Fibroblast of pulmonary artery (primary cell): Measurements from ENCODE around the gene PTBP1.

Experiments used
- DNase-seq: peaks from one replicate; pipeline ENCODE4 v3.0.0-alpha.2; 2010; ENCODE audit warnings: low read depth
- H3K4me3 ChIP-seq: replicated peaks from 2 replicates; pipeline ENCODE4 v1.5.1; 2011; ENCODE audit warnings: low read depth, mild to moderate bottlenecking, control low read depth, low read length, moderate library complexity
- TF ChIP-seq, protein P1 (sequence below): IDR thresholded peaks from 2 replicates; pipeline ENCODE4 v1.5.1; 2011; ENCODE audit warnings: mild to moderate bottlenecking, control low read depth, low read length, inconsistent platforms; ENCODE audit errors: missing control alignments

The PTBP1 gene

DNA sequence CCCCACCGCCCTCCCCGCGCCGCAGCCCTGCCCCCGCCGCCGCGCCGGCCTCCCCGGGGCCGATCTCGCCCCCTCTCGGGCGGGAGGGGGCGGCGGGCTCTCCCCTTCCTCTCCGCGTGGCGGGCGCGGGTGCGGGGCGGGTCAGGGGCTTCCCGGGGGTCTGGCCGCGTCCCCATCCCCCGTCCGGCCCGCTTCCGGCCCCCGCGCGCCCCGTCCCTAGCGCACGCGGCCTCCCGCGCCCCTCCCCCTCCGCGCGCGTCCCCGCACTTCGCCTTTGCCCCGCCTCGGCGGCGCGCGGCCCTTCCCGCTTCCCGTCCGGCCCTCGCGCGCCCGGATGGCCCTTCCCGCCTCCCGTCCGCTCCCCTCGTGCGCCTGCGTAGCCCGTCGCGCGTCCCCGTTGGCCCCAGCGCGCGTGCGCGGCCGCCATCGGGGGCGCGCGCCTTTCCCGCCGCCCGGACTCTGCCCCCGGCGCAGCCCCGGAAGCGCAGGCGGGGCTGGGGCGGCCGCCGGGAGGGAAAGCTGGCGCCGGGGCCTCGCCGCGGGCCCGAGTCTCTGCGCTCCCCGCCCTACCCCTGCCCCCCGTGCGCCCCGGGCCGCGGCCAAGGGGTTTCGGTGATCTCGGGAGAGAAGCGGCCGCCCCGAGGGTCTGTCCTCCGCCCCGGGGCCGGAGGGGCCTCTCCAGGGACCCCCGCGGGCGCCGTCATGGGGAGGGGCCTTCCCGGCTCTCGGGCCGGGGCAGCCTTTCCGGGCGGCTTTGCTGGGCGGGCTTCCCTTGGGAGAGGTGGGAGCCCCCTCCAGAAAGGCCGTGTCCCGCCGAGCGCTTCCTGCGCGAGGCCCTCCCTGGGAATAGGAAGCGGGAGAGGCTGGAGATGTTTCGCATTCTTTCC is 519 bp downstream of the PTBP1 start:
- TF ChIP-seq, protein P1, sequence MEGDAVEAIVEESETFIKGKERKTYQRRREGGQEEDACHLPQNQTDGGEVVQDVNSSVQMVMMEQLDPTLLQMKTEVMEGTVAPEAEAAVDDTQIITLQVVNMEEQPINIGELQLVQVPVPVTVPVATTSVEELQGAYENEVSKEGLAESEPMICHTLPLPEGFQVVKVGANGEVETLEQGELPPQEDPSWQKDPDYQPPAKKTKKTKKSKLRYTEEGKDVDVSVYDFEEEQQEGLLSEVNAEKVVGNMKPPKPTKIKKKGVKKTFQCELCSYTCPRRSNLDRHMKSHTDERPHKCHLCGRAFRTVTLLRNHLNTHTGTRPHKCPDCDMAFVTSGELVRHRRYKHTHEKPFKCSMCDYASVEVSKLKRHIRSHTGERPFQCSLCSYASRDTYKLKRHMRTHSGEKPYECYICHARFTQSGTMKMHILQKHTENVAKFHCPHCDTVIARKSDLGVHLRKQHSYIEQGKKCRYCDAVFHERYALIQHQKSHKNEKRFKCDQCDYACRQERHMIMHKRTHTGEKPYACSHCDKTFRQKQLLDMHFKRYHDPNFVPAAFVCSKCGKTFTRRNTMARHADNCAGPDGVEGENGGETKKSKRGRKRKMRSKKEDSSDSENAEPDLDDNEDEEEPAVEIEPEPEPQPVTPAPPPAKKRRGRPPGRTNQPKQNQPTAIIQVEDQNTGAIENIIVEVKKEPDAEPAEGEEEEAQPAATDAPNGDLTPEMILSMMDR, result no peak
- DNase-seq, result peak; percentile 91
- H3K4me3 ChIP-seq, result peak overlapping the region; percentile 92

DNA sequence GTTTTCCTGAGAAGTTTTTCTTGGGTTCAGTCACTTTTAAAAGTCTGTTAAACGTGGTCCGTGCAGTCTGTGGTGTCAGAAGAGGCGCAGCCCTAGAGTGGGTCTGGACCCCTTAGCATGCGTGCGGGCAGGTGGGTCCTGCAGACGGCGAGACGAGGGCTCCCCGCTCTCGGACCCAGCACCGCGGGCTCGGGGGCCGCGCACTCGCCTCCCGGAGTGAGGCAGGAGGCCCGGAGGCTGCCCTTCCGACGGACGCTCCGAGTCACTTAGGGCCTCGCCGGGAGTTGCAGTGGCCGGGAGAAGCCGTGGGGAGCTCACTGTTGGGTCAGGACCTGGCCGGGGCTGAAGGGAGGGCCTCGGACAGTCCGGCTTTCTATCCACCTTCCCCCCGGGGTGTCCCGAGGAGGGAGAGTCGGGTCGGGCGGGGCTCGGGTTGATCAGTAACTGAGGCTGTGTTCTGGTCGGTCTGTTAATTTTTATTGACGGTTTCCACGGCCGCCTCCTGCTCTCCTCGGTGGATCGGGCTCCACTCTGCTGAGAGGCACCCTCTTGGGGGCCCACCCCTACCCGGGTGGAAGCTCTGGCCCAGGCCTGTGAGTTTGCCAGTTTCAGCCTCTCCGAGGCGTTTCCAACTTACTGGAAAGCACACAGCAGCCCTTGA is 1.3 kb downstream of the PTBP1 start:
- no peak for DNase-seq
- H3K4me3 ChIP-seq, result peak overlapping the region; percentile 92
- TF ChIP-seq, protein P1, result no peak

GRCh38 chr19:799076-799881 is 2.0 kb downstream of the PTBP1 start:
- H3K4me3 ChIP-seq, result peak overlapping the region; percentile 92
- DNase-seq, result peak; percentile 64
- TF ChIP-seq, protein P1, result peak; percentile 35

GRCh38 chr19:800360-801029 is 3.2 kb downstream of the PTBP1 start:
- DNase-seq, result no peak
- TF ChIP-seq, protein P1, result no peak
- peak overlapping the region; percentile 92 for H3K4me3 ChIP-seq

GRCh38 chr19:801030-801860 is 4.0 kb downstream of the PTBP1 start:
- peak; percentile 66 for DNase-seq
- TF ChIP-seq, protein P1, result no peak
- H3K4me3 ChIP-seq, result peak overlapping the region; percentile 92
